PC-3 (cell line): ENCODE results near the gene TRIP12. TPM values are rescaled to one million over a fixed set of nuclear protein-coding genes. Genes with fewer than 3 reads are reported as not detected.

Source experiments
- ATAC-seq: fragments of 200-7000 bp; cut with Tn5 transposase; 2 replicates; pipeline ENCODE4 v1.9.1; 2020; ENCODE audit warnings: mild to moderate bottlenecking, moderate library complexity
- BruUV-seq: library from RNA; stranded (reverse); fragments of 400-500 nt; replicated peaks from 2 replicates; lab custom pipeline; 2021; lab: Mats Ljungman, UMichigan
- CTCF ChIA-PET: fragments of 300-600 bp; sonication (Branson Sonifier 250); formaldehyde crosslinking; loops from one replicate; lab custom pipeline; 2022; ENCODE audit warnings: antibody characterized with exemption; lab: Charles Lee
- POLR2A ChIA-PET: fragments of 300-600 bp; sonication (Branson Sonifier 250); formaldehyde crosslinking; loops from one replicate; lab custom pipeline; 2022; ENCODE audit warnings: antibody characterized with exemption; ENCODE audit not compliant: unreplicated experiment; lab: Charles Lee
- DNase-seq: peaks from one replicate; pipeline ENCODE4 v3.0.0-alpha.2; 2015
- H2AFZ ChIP-seq: fragments of 300-600 bp; sonication (generic); 2 replicates; pipeline ENCODE4 v1.6.0; 2016; ENCODE audit warnings: antibody characterized with exemption, low read length
- H3F3A ChIP-seq: fragments of 300-600 bp; sonication (generic); one replicate; pipeline ENCODE4 v1.6.0; 2017; ENCODE audit warnings: antibody characterized with exemption, low read length, control low read depth, mild to moderate bottlenecking; ENCODE audit not compliant: unreplicated experiment
- H3K27ac ChIP-seq: fragments of 300-600 bp; sonication (generic); 2 replicates; pipeline ENCODE4 v1.5.1; 2016; ENCODE audit warnings: mild to moderate bottlenecking, low read length
- H3K27me3 ChIP-seq: fragments of 300-600 bp; sonication (generic); 2 replicates; pipeline ENCODE4 v1.6.1; 2016; ENCODE audit warnings: low read length, mixed read lengths
- H3K36me3 ChIP-seq: fragments of 300-600 bp; sonication (generic); 2 replicates; pipeline ENCODE4 v1.6.1; 2016; ENCODE audit warnings: low read depth, mixed run types, low read length, mixed read lengths
- H3K4me1 ChIP-seq: fragments of 300-600 bp; sonication (generic); 2 replicates; pipeline ENCODE4 v1.5.1; 2016; ENCODE audit warnings: low read length; ENCODE audit not compliant: insufficient read depth
- H3K4me2 ChIP-seq: fragments of 300-600 bp; sonication (generic); 2 replicates; pipeline ENCODE4 v1.6.0; 2016; ENCODE audit warnings: low read length
- H3K4me3 ChIP-seq: fragments of 300-600 bp; sonication (generic); 2 replicates; pipeline ENCODE4 v1.5.1; 2016; ENCODE audit warnings: mild to moderate bottlenecking, low read length, mixed read lengths
- H3K79me2 ChIP-seq: fragments of 300-600 bp; sonication (generic); 2 replicates; pipeline ENCODE4 v1.6.1; 2017; ENCODE audit warnings: low read length, mixed read lengths
- H3K9ac ChIP-seq: fragments of 300-600 bp; sonication (generic); 2 replicates; pipeline ENCODE4 v1.6.0; 2016; ENCODE audit warnings: mild to moderate bottlenecking, low read length
- H3K9me2 ChIP-seq: fragments of 300-600 bp; sonication (generic); replicated peaks from 2 replicates; pipeline ENCODE4 v1.6.1; 2016; ENCODE audit warnings: mixed run types, low read length, mixed read lengths
- H3K9me3 ChIP-seq: fragments of 300-600 bp; sonication (generic); 2 replicates; pipeline ENCODE4 v1.6.1; 2016; ENCODE audit warnings: low read length, mixed read lengths
- H4K20me1 ChIP-seq: fragments of 300-600 bp; sonication (generic); 2 replicates; pipeline ENCODE4 v1.6.1; 2016; ENCODE audit warnings: low read length, mixed read lengths
- EZH2 ChIP-seq: fragments of 300-600 bp; sonication (generic); IDR thresholded peaks from one replicate; pipeline ENCODE4 v1.6.1; 2017; ENCODE audit warnings: antibody characterized with exemption, mild to moderate bottlenecking, low read length; ENCODE audit not compliant: unreplicated experiment
- EZH2phosphoT487 ChIP-seq: fragments of 300-600 bp; sonication (generic); IDR thresholded peaks from 2 replicates; pipeline ENCODE4 v1.6.1; 2018; ENCODE audit warnings: mild to moderate bottlenecking, antibody characterized with exemption, low read length, borderline replicate concordance
- intact Hi-C: fragments of 100-400 bp; cut with micrococcal nuclease; formaldehyde crosslinking; loops from 2 replicates; pipeline ENCODE4 v1.9.0; 2023
- total RNA-seq: library from RNA; depleted of rRNA; stranded (reverse); fragments of >200 nt; gene quantifications from 2 replicates; pipeline ENCODE4 v1.2.3, GENCODE V29; 2014
- TF ChIP-seq, protein P1 (sequence below): fragments of 300-600 bp; sonication (generic); conservative IDR thresholded peaks from 2 replicates; pipeline ENCODE4 v1.5.1; 2017; ENCODE audit warnings: antibody characterized with exemption, low read depth, mild to moderate bottlenecking, low read length

Gene TRIP12
- total RNA-seq, 1 experiment from 2014 or later = 113 TPM

DNA sequence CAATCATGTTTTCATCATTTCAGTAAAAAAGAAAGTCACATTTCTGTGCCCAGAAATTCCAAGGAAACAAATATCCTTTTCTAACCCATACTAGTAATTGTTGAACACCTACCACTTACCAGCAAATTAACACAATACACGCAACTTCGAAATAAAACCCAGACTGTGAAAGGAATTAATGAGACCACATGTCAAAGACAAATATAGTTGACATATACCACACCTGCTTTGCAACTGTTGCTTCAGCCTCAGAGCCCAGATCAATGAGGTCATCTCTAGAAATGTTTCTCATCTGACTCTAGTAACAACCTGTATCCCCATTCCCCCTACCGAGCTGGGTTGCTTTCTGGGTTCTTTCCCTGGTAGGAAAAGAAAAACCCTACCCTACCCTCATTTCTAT, 52.6 kb downstream of the TRIP12 start:
- H3K36me3 ChIP-seq = peaks cover 15% of the 10 kb centered on the region
- H3K79me2 ChIP-seq = peaks cover 90% of the 10 kb centered on the region
- CTCF ChIA-PET = no interaction called here
- no peaks in the 10 kb centered on the region for H3K9me3 ChIP-seq
- POLR2A ChIA-PET = no interaction called here
- BruUV-seq = no TSS peak
- H3K9ac ChIP-seq = no peak overlapping the region
- H3F3A ChIP-seq = no peaks in the 10 kb centered on the region
- intact Hi-C loops = loop anchor here (10.0 kb wide), 1 partner anchor 46 kb away; no protein-coding TSS in a partner anchor
- DNase-seq (no peak), ATAC-seq (no peak)
- no peak overlapping the region for H3K4me2 ChIP-seq
- no peak overlapping the region for H3K27ac ChIP-seq
- H3K4me3 ChIP-seq = no peak overlapping the region
- TF ChIP-seq EZH2 = no peak
- TF ChIP-seq, protein P1, sequence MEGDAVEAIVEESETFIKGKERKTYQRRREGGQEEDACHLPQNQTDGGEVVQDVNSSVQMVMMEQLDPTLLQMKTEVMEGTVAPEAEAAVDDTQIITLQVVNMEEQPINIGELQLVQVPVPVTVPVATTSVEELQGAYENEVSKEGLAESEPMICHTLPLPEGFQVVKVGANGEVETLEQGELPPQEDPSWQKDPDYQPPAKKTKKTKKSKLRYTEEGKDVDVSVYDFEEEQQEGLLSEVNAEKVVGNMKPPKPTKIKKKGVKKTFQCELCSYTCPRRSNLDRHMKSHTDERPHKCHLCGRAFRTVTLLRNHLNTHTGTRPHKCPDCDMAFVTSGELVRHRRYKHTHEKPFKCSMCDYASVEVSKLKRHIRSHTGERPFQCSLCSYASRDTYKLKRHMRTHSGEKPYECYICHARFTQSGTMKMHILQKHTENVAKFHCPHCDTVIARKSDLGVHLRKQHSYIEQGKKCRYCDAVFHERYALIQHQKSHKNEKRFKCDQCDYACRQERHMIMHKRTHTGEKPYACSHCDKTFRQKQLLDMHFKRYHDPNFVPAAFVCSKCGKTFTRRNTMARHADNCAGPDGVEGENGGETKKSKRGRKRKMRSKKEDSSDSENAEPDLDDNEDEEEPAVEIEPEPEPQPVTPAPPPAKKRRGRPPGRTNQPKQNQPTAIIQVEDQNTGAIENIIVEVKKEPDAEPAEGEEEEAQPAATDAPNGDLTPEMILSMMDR = no peak
- no peak for TF ChIP-seq EZH2phosphoT487
- H4K20me1 ChIP-seq = peaks cover 9% of the 10 kb centered on the region; the same call in 1 of the 2 replicates
- H3K9me2 ChIP-seq = no peaks in the 10 kb centered on the region
- no peaks in the 10 kb centered on the region for H3K27me3 ChIP-seq
- no peaks in the 10 kb centered on the region for H3K4me1 ChIP-seq
- no peak overlapping the region for H2AFZ ChIP-seq

DNA sequence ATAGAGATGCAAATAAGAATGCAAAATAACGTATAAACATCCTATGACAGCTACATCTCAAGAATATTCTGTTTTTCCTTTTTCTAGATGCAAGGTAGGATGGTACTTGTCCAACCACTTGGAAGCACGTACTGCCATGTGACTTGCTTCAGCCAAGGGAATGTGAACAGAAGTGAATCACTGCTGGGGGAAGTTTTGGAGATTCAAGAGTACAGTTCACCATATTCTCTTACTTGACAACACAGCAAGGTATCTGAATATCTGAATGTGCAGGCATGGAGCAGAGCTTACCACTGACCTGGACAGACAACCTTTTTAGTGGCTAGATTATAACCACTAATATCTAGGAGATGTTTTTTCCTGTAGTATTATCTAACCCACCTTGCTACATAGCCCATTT, 53.0 kb downstream of the TRIP12 start:
- no peaks in the 10 kb centered on the region for H3K27me3 ChIP-seq
- H3K36me3 ChIP-seq = peaks cover 15% of the 10 kb centered on the region
- intact Hi-C loops = loop anchor here (10.0 kb wide), 1 partner anchor 46 kb away; no protein-coding TSS in a partner anchor
- ChIA-PET POLR2A (no interaction called here), CTCF (no interaction called here)
- H3K4me1 ChIP-seq = no peaks in the 10 kb centered on the region
- TF ChIP-seq, protein P1 = no peak
- TF ChIP-seq EZH2phosphoT487 (no peak), EZH2 (no peak)
- BruUV-seq = no TSS peak
- DNase-seq = no peak
- ATAC-seq = no peak
- no peaks in the 10 kb centered on the region for H3F3A ChIP-seq
- no peak overlapping the region for H3K4me3 ChIP-seq
- peaks cover 90% of the 10 kb centered on the region for H3K79me2 ChIP-seq
- H3K4me2 ChIP-seq = no peak overlapping the region
- no peak overlapping the region for H2AFZ ChIP-seq
- no peaks in the 10 kb centered on the region for H3K9me2 ChIP-seq
- peaks cover 9% of the 10 kb centered on the region; the same call in 1 of the 2 replicates for H4K20me1 ChIP-seq
- H3K9ac ChIP-seq = no peak overlapping the region
- no peaks in the 10 kb centered on the region for H3K9me3 ChIP-seq
- H3K27ac ChIP-seq = no peak overlapping the region

DNA sequence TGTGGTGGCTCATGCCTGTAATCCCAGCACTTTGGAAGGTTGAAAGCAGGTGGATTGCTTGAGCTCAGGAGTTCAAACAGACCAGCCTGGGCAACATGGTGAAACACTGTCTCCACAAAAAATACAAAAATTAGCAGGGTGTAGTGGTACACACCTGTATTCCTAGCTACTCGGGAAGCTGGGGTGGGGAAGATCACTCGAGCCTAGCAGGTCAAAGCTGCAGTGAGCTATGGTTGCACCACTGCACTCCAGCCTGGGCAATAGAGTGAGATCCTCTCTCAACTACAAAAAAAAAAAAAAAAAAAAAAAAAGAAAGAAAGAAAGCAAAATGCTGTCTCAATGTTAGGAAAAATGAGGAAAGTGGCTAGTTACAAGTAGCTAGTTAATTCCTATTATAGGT, 56.8 kb downstream of the TRIP12 start:
- no peak for DNase-seq
- Histone ChIP-seq H3K36me3 (peaks cover 3% of the 10 kb centered on the region), H3K9me3 (no peaks in the 10 kb centered on the region), H3F3A (no peaks in the 10 kb centered on the region), H3K79me2 (peaks cover 89% of the 10 kb centered on the region), H4K20me1 (peaks cover 22% of the 10 kb centered on the region; the same call in 1 of the 2 replicates), H3K4me1 (peaks cover 14% of the 10 kb centered on the region; the same call in 1 of the 2 replicates), H3K27ac (no peak overlapping the region), H3K4me2 (no peak overlapping the region), H3K4me3 (no peak overlapping the region), H3K9ac (no peak overlapping the region), H2AFZ (no peak overlapping the region), H3K27me3 (no peaks in the 10 kb centered on the region), H3K9me2 (no peaks in the 10 kb centered on the region)
- intact Hi-C loops = loop anchor here (10.0 kb wide), 1 partner anchor 50 kb away; no protein-coding TSS in a partner anchor
- BruUV-seq = no TSS peak
- CTCF ChIA-PET = no interaction called here
- POLR2A ChIA-PET = no interaction called here
- TF ChIP-seq, protein P1 = no peak
- no peak for TF ChIP-seq EZH2
- no peak for ATAC-seq
